ENCODE measurements around the gene PPM1B.
"Not testable (repeated sequence)": the region's sequence is repeated elsewhere in the genome, so short reads cannot be mapped to it uniquely, and the experiment has no call there.

PPM1B gene

DNA sequence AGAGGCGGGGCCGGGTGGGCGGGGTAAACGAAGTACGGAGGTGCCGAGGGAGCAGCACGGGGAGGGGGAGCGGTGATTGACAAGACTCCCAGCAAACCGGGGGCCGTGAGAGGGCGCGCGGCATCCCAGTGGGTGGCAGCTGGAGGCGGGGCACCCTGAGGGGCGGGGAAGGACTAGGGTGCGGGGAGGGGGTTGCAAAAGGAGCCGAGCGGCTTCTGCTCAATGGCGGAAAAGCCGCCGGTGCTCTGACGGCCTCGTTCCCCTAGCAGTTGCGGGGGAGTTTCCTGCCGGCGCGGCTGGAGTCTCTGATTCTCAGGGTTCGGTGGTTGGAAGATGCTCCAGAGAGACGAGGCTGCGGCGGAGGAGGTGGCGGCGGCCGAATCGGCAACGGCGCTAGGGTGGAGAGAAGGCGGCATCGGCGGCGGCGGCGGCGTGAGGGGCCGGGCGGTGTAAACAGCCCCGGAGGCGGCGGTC is at the start of gene PPM1B:
PPM1B (plus strand) TSS at position 195 of the 474 bp plus-strand sequence. CDS start 32,325 bp downstream, outside the sequence.
- DNase-seq (ENCODE audit: low read depth, low spot score): no peak

DNA sequence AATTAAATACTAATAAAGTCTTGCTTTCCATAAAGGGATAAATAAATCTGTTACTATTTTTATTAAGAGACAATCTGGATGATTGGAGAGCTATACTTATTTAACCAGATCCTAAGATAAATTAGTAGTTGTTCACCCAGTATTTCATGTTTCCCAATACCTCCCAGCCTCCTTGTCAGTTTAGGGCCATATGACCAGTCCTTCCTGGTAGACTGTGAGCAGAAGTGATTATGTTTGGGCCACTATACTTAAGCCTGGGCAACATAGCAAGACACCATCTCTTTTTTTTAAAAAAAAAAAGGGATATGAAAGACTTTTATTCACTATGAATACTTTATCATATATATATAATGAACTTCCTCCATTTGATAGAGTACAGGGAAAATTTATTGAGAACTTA is 48.8 kb upstream of the PPM1B start:
- DNase-seq (ENCODE audit: low read depth, low spot score): no peak

DNA sequence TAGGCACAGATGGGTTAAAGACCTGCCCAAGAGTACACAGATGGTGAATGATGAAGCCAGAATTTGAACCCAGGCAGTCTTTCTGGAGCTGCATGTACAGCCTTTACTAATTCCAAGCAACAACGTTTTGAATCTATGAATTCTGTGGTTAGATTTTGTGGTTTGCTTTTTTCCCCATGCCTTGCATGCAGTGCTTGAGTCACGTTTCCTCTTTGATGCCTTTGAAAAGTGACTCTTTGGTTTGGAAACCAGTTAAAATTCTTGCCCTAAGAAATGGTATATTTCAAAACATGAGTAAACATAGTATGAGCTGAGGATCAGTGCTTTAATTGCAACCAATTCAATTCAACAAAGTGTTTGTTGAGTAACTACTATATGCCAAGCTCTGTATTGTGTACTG is 48.2 kb upstream of the PPM1B start:
- peak; percentile 15 for DNase-seq (ENCODE audit: low read depth, low spot score)

DNA sequence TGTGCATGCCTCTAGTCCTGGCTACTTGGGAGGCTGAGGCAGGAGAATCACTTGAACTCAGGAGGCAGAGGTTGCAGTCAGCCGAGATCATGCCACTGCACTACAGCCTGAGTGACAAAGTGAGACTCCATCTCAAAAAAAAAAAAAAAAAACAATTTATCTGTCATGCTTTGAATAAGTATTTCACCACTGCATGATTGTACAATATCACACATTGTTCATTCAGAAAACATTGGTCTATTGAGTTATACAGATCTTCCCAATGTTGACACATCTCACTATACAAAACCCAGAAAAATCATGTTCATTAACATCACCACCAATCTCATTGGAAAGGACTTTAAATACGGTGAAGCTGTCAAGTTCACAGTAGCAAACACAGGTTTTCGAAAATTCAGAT is 46.8 kb upstream of the PPM1B start:
- no peak for DNase-seq (ENCODE audit: low read depth, low spot score)

DNA sequence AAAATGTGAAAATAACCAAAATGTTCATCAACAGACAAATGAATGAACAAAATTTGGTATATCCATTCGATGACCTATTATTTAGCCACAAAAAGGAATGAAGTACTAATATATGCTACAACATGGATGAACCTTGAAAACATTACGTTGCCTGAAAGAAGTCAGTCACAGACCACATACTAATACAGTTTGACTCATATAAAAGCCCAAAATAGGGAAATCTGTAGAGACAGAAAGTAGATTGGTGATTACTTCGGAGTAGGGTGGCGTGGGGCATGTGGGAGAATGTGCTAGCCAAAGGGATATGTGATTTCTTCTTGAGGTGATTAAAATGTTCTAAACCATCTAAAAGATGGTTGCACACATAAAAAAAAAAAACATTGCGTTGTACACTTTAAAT is 44.2 kb upstream of the PPM1B start:
- DNase-seq (ENCODE audit: low read depth, low spot score): no peak

DNA sequence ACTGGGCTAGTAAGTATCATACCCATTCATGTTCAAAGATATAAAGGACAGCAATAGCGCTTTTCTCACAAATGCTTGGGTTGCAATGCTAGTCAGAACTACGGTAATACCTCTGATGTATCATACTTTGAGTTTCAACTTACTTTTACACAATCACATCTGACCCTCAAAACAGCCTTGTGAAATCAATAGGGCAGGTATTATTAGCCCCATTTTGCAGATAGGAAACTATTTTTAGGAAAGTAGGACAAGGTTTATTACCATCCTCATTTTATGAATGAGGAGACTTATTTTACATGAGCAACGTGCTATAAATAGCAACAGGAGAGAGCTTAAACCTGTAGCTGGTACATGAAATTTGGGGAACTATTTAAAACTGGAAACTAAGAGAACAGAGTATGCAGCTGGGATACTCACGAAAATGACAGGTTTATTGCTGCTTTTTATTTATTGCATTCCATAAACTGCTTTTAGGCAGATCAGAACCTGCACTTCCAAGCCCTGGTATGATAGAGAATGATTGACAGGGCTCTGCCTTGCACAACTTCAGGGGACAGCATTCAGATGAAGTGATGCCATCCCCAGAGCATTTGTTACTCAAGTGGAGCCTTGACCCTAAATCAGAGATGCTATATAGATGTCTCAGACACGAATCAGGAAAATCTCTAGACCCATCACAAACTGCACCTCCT is 42.4 kb upstream of the PPM1B start:
- DNase-seq (ENCODE audit: low read depth, low spot score): no peak

DNA sequence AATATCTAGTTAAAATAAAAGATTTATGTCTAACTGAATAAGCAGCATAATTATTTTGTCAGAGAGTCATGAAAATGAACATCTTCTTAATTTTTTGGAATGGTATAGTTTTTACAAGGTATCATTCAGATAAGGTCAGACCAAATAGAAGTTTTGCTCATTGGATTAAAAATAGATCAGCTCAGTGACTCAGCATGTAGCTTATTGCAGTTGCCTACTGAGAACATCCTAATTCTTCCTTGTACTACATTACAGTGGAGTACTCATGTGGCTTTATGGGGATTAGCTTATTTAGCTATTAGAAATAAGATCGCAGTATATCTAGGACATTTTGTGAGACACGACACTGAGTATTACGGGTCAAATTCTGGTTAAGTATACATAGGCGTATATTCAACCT is 38.2 kb upstream of the PPM1B start:
- DNase-seq (ENCODE audit: low read depth, low spot score): no peak

DNA sequence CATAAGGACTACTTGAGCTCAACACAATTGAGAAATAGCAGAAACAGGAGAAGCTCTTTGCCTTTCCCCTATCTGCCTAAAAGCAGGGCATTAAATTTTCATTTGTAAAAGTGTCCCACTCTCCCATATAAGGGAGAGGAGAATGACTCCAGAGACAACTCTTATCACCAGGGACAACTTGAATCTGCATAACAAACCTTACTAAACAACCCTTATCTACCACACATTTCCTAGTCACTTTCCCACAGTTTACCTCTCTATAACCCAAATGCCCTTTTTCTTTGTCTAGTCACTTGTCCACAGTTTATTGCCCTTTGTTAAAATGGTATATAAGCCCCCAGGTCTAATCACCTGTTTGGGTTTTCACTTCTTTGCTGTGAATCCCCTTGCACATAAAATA is 37.5 kb upstream of the PPM1B start:
- DNase-seq (ENCODE audit: low read depth, low spot score): no peak

DNA sequence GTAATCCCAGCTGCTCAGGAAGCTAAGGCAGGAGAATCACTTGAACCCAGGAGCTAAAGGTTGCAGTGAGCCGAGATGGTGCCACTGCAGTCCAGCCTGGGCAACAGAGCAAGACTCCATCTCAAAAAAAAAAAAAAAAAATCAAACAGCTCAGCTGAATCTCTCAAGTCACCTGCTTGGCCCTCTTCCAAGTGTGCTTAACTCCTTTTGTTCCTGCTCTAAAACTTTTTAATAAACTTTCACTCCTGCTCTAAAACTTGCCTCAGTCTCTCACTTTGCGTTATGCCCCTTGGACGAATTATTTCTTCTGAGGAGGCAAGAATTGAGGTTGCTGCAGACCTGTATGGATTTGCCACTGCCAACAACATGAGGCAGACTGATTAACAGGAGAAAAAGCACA is 35.1 kb upstream of the PPM1B start:
- not testable (repeated sequence) for DNase-seq (ENCODE audit: low read depth, low spot score)

DNA sequence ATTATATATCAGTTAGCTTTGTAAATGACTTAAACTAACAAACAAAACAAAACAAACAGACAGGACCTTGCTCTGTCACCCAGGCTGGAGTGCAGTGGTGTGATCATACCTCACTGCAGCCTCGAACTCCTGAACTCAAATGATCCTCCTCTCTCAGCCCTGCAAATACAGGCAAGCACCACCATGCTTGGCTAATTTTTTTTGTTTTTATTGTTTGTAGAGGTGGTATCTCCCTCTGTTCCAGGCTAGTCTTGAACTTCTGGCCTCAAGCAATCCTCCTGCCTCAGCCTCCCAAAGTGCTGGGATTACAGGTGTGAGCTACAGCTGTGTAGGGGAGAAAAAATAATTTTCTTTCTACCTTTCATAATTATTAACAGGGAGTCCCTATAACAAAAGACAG is 33.8 kb upstream of the PPM1B start:
- no peak for DNase-seq (ENCODE audit: low read depth, low spot score)

DNA sequence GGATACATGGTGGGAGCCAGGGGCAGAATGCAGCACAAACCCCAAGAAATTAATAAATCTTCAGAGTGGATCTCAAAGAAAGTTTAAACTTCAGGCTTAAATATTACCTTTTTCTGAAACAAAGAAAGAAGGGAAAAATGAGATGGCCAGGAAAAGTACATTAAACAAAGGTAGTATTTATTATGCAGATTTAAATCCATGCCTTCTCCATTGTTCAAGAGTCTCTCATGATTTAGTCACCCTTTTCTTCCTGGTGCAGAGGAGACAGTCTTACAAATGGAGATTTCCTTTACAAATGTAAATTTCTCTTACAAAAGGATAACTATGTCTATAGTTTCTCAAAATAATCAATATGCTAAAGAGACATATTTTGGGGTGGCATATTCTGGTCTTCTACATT is 33.4 kb upstream of the PPM1B start:
- no peak for DNase-seq (ENCODE audit: low read depth, low spot score)

DNA sequence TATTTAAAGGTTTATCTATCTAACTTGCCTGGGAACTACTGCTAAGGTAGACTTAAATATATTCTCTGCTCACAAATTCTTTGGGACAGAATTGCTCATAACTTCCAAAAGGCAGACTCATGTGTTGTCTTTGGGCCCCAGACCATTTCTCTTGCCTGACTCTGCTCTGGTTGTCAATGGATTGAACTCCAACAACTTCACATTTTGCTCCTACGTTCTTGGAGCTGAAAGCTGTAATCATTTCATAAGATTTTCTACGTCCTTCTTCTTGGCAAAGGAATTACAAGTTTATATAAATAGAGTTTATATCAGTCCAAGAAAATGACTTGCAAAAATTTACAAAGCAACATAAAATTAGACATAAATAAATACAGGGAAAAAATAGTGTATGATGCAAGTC is 32.9 kb upstream of the PPM1B start:
- no peak for DNase-seq (ENCODE audit: low read depth, low spot score)

DNA sequence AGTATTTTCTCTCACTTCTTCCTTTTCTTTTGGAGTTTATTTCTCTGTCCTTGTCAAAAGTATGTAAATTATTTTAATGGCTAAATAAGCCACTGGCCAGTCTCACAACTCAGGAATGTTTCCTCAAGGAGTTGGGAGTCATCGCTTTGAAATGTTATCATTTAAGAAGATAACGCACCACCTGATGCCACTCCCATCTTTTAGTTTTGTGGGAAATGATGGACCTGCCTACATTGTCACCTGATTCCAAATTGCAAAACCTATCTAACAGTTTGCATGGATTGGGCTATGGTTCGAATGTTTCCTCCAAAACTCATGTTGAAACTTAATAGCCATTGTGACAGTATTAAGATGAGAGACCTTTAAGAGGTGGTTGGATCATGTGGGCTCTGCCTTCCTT is 32.4 kb upstream of the PPM1B start:
- DNase-seq (ENCODE audit: low read depth, low spot score): no peak

DNA sequence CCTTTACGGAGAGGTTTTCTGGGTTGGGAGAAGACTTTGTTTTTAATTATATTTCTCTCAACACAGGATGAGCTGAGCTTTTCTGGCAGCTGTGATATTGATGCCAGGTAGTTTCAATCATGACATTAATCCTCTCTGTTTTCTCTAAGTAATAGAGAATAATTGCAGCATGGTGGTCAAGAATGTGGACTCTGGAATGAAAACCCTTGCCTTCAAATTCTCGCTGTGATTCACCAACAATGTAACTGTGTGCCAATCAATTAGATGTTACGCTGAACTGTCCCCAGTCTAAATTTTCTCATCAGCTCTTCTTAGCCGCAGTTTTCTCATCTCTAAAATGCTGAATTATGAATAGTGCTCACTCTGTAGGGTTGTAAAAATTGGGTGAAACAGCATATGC is 31.6 kb upstream of the PPM1B start:
- no peak for DNase-seq (ENCODE audit: low read depth, low spot score)

DNA sequence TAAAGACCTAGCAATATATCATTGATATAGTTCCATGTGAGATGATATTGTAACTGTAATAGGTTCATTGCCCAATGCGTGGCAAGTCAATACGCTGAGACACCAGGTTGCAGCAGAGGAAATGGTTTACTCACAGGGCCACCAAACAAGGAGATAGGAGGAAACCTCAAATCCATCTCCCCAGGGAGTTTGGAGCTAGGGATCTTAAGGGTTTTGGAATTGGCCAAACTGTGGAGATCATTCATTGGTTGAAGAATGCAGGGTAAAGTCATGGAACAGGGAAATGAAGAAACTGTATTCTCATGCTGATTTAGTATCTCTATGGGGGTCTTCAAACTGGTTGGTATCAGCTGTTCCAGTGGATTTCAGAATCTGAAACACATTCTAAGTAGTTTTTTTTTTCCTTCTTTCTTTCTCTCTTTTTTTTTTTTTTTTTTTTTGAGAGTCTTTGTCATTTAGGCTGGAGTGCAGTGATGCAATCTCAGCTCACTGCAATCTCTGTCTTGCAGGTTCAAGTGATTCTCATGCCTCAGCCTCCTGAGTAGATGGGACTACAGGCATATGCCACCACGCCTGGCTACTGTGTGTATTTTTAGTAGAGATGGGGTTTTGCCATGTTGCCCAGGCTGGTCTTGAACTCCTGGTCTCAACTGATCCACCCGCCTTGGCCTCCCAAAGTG is 30.7 kb upstream of the PPM1B start:
- no peak for DNase-seq (ENCODE audit: low read depth, low spot score)

DNA sequence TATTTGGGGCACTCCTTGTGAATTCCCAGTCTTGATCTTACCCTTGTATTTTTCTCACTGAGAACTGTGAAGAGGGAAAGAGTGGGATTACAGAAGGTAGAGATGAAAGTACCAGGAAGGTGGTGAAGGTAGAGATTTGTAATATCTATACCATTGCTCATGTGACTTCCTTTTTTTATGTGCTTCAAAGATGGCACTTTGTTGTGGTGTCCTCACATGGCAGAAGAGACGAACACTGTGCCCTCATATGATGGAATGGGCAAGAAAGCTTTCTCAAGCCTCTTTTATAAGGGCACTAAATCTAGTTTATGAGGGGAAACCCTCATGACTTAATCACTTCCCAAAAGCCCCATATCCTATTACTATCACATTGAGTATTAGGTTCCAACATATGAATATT is 28.9 kb upstream of the PPM1B start:
- no peak for DNase-seq (ENCODE audit: low read depth, low spot score)

DNA sequence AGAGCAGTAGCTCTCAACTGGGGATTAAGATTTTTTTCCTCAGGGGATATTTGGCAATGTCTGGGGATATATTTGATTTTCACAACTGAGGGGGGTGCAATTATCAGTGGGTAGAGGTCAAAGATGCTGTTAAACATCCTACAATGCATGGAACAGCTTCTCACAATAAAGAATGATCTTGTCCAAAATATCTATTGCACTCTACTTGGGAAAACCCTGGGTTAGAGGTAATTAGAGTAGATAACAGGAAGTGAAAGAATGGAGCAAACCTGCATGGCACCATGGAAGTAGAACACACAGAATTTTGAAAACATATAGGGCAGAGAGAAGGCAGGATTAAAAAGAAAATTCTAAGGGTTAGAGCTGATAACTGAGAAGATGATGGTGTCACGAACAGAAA is 26.4 kb upstream of the PPM1B start:
- DNase-seq (ENCODE audit: low read depth, low spot score): no peak

DNA sequence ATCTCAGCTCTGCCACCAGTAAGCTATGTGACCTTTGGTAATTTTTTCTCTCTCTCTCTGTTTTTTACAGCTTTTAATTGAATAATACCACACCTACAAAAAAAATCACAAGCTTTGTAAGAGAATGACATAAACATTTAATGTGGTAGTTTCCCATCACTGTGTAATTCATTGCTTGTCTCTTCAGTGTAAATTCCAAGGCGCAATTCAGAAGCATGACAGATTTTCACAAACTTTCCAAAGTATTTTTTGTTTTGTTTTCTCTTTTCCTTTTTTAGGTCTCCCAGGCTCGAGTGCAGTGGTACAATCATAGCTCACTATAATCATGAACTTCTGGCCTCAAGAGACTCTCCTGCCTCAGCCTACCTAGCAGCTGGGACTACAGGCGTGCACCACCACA is 25.0 kb upstream of the PPM1B start:
- no peak for DNase-seq (ENCODE audit: low read depth, low spot score)

DNA sequence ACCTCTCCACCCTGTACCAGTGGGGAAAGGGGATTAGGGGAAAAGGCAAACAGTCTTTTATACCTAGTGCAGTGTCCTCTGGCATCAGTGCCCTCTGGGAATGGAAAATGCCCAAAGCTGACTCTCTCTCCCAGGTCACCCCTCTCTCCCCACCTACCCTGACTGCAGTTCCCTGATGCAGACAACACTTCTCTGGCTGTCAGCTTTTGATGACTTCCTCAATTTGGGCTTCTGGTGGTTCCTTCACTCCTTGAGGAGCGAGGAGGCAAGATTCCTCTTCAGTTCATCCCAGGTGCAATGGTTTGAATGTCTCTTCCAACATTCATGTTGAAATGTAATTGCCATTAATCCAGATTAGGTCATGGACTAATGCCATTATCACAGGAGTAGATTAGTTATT is 19.7 kb upstream of the PPM1B start:
- DNase-seq (ENCODE audit: low read depth, low spot score): no peak

DNA sequence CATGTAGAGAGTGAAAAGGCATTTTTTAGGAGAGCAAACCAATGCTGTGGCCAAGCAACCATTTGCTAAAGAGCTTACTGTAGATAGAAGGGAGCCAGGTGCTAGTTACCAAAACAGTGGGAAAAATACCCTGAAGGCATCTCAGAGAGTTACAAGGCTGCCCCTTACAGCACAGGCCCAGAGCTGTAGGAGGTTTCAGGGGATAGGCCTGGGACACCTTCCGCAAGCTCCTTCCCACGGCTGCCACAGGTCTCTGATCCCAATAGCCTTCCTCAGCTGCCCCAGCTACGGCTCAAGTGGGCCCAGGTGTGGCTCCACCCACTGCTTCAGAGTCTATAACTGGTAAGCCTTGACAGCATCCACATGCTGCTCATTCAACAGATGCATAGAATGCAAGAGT is 18.2 kb upstream of the PPM1B start:
- no peak for DNase-seq (ENCODE audit: low read depth, low spot score)

DNA sequence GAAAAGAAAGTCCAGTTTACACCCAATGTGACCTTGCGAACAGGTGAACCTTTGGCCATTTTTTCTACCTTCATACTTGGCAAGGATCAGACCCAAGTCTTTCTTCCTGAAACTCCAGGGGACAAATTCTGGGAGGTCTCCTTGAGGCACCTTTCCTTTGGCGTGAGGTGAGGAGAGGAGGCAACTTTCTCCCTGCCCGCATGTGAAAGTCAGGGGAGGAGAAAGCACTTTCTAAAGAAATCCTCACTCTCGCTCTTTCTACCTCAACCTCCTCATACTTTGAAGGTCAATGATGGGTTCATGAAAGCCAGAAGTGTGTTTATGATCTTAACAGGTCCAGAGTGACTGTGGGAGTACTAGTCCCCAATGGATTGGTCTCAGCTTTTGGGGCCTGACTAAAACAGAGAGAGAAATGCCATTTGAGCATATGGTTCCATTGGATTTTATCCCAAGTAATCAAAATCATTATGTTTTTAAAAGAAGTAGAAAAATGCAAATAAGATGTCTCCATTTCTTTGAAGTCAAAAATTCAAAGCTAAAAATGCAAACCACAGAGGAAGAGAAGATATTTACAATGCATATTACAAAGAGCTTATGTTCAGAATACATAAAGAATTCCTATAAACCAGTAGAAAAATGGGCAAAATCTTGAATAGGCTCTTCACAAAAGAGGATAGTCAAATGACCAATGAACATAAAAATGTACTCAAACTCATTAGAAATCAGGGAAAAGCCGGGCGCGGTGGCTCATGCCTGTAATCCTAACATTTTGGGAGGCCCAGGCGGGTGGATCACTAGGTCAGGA is 15.6 kb upstream of the PPM1B start:
- DNase-seq (ENCODE audit: low read depth, low spot score): no peak

DNA sequence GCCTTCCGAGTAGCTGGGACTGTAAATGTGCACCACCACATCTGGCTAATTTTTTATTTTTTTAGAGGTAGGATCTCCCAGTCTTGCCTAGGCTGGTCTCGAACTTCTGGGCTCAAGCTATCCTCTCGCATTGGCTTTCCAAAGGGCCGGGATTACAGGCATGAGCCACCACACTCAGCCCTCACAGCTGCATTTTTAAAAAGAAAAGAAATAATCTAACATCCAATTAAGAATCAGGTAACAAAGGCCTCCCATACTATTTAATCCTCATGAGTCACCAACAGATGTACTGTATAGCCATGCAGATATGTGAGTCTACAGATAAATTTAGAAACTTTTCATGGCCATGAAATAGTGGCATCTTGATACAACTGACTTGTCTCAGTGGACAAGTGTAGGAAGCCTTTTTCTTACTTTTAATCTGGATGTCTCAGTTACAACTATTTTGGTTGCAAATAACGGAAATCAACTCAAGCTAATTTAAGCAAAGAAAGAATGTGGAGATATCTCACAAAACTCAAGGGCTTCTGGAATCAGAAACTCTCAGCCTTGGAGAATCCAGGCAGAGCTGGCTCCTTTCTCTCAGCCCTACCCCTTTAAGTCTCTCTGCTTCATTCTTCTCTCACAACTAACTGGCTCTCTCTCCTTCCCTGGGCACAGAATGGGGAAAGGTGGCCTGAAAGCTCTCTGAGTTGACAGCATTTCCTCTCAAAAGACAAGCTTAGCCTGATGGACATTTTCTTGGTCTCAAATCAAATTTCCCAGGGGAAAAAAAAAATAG is 12.8 kb upstream of the PPM1B start:
- no peak for DNase-seq (ENCODE audit: low read depth, low spot score)

Measured in smooth muscle cell of the brain vasculature (primary cell).